A673 (cell line): ENCODE data around the gene LRRTM2.

Source experiments
- EZH2 ChIP-seq: fragments of 200-600 bp; sonication (generic); IDR thresholded peaks from 2 replicates; pipeline ENCODE4 v1.6.1; 2017; ENCODE audit warnings: borderline replicate concordance, low read depth, mild to moderate bottlenecking, mixed read lengths, antibody characterized with exemption, low read length; ENCODE audit not compliant: poor library complexity, severe bottlenecking
- TF ChIP-seq, protein P1 (sequence below): fragments of 300-800, 200-600 bp; sonication (generic); conservative IDR thresholded peaks from 2 replicates; pipeline ENCODE4 v1.5.1; 2017; ENCODE audit warnings: low read depth, mild to moderate bottlenecking, antibody characterized with exemption, low read length, moderate library complexity, mixed read lengths

DNA sequence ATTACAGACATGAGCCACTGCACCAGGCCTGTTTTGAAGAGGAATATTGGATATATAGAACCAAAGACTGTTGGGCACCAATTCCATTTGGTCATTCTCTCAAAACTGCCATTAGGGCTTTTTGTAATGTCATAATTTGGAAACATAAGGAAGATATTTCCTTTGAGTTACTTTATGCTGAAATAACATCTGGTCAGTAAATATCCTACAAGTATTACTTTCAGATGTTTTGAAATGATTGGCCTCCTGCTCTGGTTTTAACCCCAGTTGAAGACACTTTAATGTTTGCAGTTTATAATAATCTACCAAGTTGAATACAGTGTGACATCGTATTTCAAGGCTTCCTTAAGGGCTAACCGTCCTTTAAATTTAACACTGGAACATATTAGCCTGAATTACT is 33.6 kb downstream of the LRRTM2 start:
- TF ChIP-seq, protein P1, sequence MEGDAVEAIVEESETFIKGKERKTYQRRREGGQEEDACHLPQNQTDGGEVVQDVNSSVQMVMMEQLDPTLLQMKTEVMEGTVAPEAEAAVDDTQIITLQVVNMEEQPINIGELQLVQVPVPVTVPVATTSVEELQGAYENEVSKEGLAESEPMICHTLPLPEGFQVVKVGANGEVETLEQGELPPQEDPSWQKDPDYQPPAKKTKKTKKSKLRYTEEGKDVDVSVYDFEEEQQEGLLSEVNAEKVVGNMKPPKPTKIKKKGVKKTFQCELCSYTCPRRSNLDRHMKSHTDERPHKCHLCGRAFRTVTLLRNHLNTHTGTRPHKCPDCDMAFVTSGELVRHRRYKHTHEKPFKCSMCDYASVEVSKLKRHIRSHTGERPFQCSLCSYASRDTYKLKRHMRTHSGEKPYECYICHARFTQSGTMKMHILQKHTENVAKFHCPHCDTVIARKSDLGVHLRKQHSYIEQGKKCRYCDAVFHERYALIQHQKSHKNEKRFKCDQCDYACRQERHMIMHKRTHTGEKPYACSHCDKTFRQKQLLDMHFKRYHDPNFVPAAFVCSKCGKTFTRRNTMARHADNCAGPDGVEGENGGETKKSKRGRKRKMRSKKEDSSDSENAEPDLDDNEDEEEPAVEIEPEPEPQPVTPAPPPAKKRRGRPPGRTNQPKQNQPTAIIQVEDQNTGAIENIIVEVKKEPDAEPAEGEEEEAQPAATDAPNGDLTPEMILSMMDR: no peak
- TF ChIP-seq EZH2: no peak
